GM23248 (cell line): ENCODE data around the gene ZPBP. TPM values are rescaled to one million over a fixed set of nuclear protein-coding genes. Genes with fewer than 3 reads are reported as not detected.

ENCODE experiments used
- DNase-seq: peaks from one replicate; pipeline ENCODE4 v3.0.0-alpha.2; 2015
- H2AFZ ChIP-seq: fragments of 200-600 bp; sonication (generic); 2 replicates; pipeline ENCODE4 v1.6.1; 2016; ENCODE audit warnings: antibody characterized with exemption
- H3F3A ChIP-seq: fragments of 200-600 bp; sonication (generic); 2 replicates; pipeline ENCODE4 v1.6.1; 2016; ENCODE audit warnings: mild to moderate bottlenecking, antibody characterized with exemption, mixed run types; ENCODE audit not compliant: insufficient read depth
- H3K27ac ChIP-seq: fragments of 200-600 bp; sonication (generic); 2 replicates; pipeline ENCODE4 v1.5.1; 2016; ENCODE audit warnings: mild to moderate bottlenecking
- H3K27me3 ChIP-seq: fragments of 200-600 bp; sonication (generic); replicated peaks from 2 replicates; pipeline ENCODE4 v1.6.1; 2016; ENCODE audit warnings: mild to moderate bottlenecking; ENCODE audit not compliant: insufficient read depth
- H3K36me3 ChIP-seq: fragments of 200-600 bp; sonication (generic); 2 replicates; pipeline ENCODE4 v1.6.1; 2016; ENCODE audit warnings: low read depth, mild to moderate bottlenecking
- H3K4me1 ChIP-seq: fragments of 200-600 bp; sonication (generic); 2 replicates; pipeline ENCODE4 v1.6.1; 2016; ENCODE audit warnings: mild to moderate bottlenecking; ENCODE audit not compliant: insufficient read depth
- H3K4me2 ChIP-seq: fragments of 200-600 bp; sonication (generic); one replicate; pipeline ENCODE4 v1.6.1; 2016; ENCODE audit warnings: mild to moderate bottlenecking; ENCODE audit not compliant: unreplicated experiment
- H3K4me3 ChIP-seq: fragments of 200-600 bp; sonication (generic); 2 replicates; pipeline ENCODE4 v1.5.1; 2016; ENCODE audit warnings: mild to moderate bottlenecking
- H3K79me2 ChIP-seq: fragments of 200-600 bp; sonication (generic); 2 replicates; pipeline ENCODE4 v1.6.1; 2016; ENCODE audit warnings: mild to moderate bottlenecking; ENCODE audit not compliant: insufficient read depth
- H3K9ac ChIP-seq: fragments of 200-600 bp; sonication (generic); 2 replicates; pipeline ENCODE4 v1.6.1; 2016; ENCODE audit warnings: mild to moderate bottlenecking
- H3K9me2 ChIP-seq: fragments of 200-600 bp; sonication (generic); 2 replicates; pipeline ENCODE4 v1.6.1; 2016; ENCODE audit warnings: mixed run types, mild to moderate bottlenecking, moderate library complexity; ENCODE audit not compliant: insufficient read depth
- H3K9me3 ChIP-seq: fragments of 200-600 bp; sonication (generic); one replicate; pipeline ENCODE4 v1.6.1; 2017; ENCODE audit warnings: low read depth
- H4K20me1 ChIP-seq: fragments of 200-600 bp; sonication (generic); 2 replicates; pipeline ENCODE4 v1.6.0; 2016; ENCODE audit not compliant: insufficient read depth
- EZH2 ChIP-seq: fragments of 200-600 bp; sonication (generic); IDR thresholded peaks from 2 replicates; pipeline ENCODE4 v1.6.1; 2018; ENCODE audit warnings: antibody characterized with exemption, mild to moderate bottlenecking; ENCODE audit not compliant: insufficient read depth, poor library complexity, severe bottlenecking
- EZH2phosphoT487 ChIP-seq: fragments of 200-600 bp; sonication (generic); IDR thresholded peaks from 2 replicates; pipeline ENCODE4 v1.6.1; 2018; ENCODE audit warnings: antibody characterized with exemption, moderate library complexity, mild to moderate bottlenecking, low read depth; ENCODE audit not compliant: insufficient read depth
- WGBS, 2 experiments: methylation state at CpG; one replicate each; pipeline ENCODE4 v1.1.6; 2015 to 2017; ENCODE audit warnings: low lambda C conversion rate in 2 of 2, low coverage in 1 of 2; ENCODE audit errors: missing lambda C conversion rate in 2 of 2; 5-methylcytosine and 5-hydroxymethylcytosine counted together
- in situ Hi-C: fragments of 300-500 bp; cut with MboI; formaldehyde crosslinking; loops from 2 replicates; pipeline ENCODE4 v1.15.0; 2020
- polyA plus RNA-seq: library from polyadenylated mRNA; unstranded; fragments of >200 nt; fragmentation: Nextera tagmentation; extraction: Ambion mirVana; gene quantifications from 2 replicates; pipeline ENCODE4 v1.2.1, GENCODE V29; 2016
- total RNA-seq: library from RNA; depleted of rRNA; stranded (reverse); fragments of >200 nt; shearing (Covaris generic); gene quantifications from 2 replicates; pipeline ENCODE4 v1.2.3, GENCODE V29; 2014

ZPBP gene
- total and polyA plus RNA-seq, 2 experiments from 2014 or later = not detected

DNA sequence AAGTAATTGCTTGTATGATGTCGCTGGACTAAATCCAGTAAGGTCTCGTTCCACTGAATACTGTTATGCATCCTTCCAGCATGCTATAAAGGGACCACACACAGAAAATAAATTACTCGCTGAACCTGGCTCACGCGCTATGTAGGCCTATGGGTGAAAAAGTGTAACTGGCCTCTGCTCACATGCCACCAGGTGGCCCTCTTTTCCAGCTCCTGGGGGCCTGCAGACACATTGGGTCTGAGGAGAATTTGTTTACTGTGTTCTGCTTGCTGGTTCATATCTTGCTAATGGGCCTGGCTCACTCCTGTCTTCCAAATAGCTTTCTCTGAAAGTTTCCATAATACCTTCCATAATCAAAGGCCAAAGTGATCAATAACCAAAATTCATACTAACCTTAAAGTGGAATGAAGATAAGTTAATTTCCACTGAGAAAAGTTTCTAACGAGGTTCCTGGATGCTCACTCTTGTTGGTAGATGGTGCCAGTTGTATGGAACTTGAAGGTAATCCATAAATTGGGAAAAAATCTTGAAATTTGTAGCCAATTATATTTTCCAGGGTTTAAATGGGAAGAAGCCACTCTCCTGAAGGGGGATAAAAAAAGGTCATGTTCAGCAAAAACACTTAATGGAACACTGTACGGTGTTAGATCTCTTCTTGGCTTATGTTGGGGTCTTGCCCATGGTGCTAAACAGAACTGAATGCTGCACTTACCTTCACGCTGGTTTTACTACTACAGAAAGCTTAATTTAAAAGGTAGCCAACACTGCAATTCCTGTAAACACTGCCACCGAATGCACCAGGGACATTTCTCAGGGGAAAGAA is 27.0 kb upstream of the ZPBP start:
- no peaks in the 10 kb centered on the region for H3K79me2 ChIP-seq
- no peaks in the 10 kb centered on the region for H4K20me1 ChIP-seq
- no peak overlapping the region for H3K4me2 ChIP-seq
- H3K27me3 ChIP-seq = no peaks in the 10 kb centered on the region; the same call in 1 of the 2 replicates
- H3K36me3 ChIP-seq = no peaks in the 10 kb centered on the region
- in situ Hi-C loops = no loop called here
- WGBS, 2 experiments = 29 to 33% methylated on average over 9 of the region's 9 CpGs
- TF ChIP-seq EZH2phosphoT487 = no peak
- no peaks in the 10 kb centered on the region for H3F3A ChIP-seq
- DNase-seq = no peak
- no peaks in the 10 kb centered on the region for H3K4me1 ChIP-seq
- H3K9me3 ChIP-seq = no peaks in the 10 kb centered on the region
- H3K9ac ChIP-seq = no peak overlapping the region
- H3K4me3 ChIP-seq = no peak overlapping the region
- no peaks in the 10 kb centered on the region for H3K9me2 ChIP-seq
- H3K27ac ChIP-seq = no peak overlapping the region
- no peak overlapping the region for H2AFZ ChIP-seq

- no peaks in the 10 kb centered on the region for H3K79me2 ChIP-seq
- in situ Hi-C loops = no loop called here
- H3K27me3 ChIP-seq = no peaks in the 10 kb centered on the region
Observed at GRCh38 chr7:50112250-50112649, 19.2 kb upstream of the ZPBP start.

GRCh38 chr7:50101873-50102272 is 8.8 kb upstream of the ZPBP start:
- Histone ChIP-seq H3K4me1 (no peaks in the 10 kb centered on the region), H4K20me1 (no peaks in the 10 kb centered on the region), H3K27ac (no peak overlapping the region), H3K4me2 (no peak overlapping the region), H3F3A (no peaks in the 10 kb centered on the region), H3K27me3 (no peaks in the 10 kb centered on the region), H3K4me3 (no peak overlapping the region), H3K9ac (no peak overlapping the region), H2AFZ (no peak overlapping the region), H3K9me3 (no peaks in the 10 kb centered on the region), H3K9me2 (no peaks in the 10 kb centered on the region), H3K79me2 (no peaks in the 10 kb centered on the region), H3K36me3 (no peaks in the 10 kb centered on the region)
- 63 to 66% methylated on average over 15 of the region's 15 CpGs for WGBS, 2 experiments
- no peak for TF ChIP-seq EZH2phosphoT487
- TF ChIP-seq EZH2 = no peak
- DNase-seq = no peak
- in situ Hi-C loops = no loop called here

More at GRCh38 chr7:50112250-50112649, 19.2 kb upstream of the ZPBP start:
- no peaks in the 10 kb centered on the region for H3K36me3 ChIP-seq
- no peak overlapping the region for H2AFZ ChIP-seq
- H3K9ac ChIP-seq = no peak overlapping the region
- H3K27ac ChIP-seq = no peak overlapping the region
- 14 to 26% methylated on average over 2 of the region's 2 CpGs for WGBS, 2 experiments
- TF ChIP-seq EZH2phosphoT487 (no peak), EZH2 (no peak)
- no peaks in the 10 kb centered on the region for H4K20me1 ChIP-seq
- no peak overlapping the region for H3K4me3 ChIP-seq
- H3K4me1 ChIP-seq = no peaks in the 10 kb centered on the region
- no peaks in the 10 kb centered on the region for H3F3A ChIP-seq
- H3K4me2 ChIP-seq = no peak overlapping the region
- no peaks in the 10 kb centered on the region for H3K9me2 ChIP-seq
- no peak for DNase-seq
- no peaks in the 10 kb centered on the region for H3K9me3 ChIP-seq

DNA sequence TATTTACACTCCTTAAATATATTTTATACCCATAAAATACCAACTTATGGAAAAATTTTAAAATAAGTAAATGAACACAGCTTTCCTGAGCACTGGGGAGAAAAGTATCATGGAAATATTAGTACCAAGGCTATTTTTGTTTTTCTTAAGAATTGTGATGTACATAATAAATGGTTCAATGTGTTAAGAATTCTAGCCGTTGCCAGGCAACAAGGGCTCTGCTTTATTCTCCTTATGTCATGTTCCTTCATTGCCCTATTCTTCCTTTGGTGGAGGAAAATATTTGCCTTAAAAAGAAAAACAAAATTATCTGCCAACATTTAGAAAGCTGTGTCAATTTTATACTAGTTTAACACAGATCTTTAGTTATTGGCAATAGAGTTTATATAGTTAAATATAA is 2.6 kb upstream of the ZPBP start:
- peaks cover 22% of the 10 kb centered on the region for H3K27me3 ChIP-seq
- H2AFZ ChIP-seq = no peak overlapping the region
- H3K27ac ChIP-seq = no peak overlapping the region
- no peaks in the 10 kb centered on the region for H3K9me3 ChIP-seq
- WGBS, 2 experiments = 43 to 48% methylated on average over 1 of the region's 1 CpG
- no peak for DNase-seq
- no peak overlapping the region for H3K9ac ChIP-seq
- in situ Hi-C loops = no loop called here
- H3K79me2 ChIP-seq = no peaks in the 10 kb centered on the region
- no peak overlapping the region for H3K4me3 ChIP-seq
- TF ChIP-seq EZH2phosphoT487 (no peak), EZH2 (no peak)
- no peaks in the 10 kb centered on the region for H3F3A ChIP-seq
- H3K36me3 ChIP-seq = no peaks in the 10 kb centered on the region
- H3K9me2 ChIP-seq = no peaks in the 10 kb centered on the region
- H3K4me1 ChIP-seq = no peaks in the 10 kb centered on the region
- H4K20me1 ChIP-seq = no peaks in the 10 kb centered on the region
- H3K4me2 ChIP-seq = no peak overlapping the region
